ENCODE results near the gene AOAH.
"Not testable (repeated sequence)": the region's sequence is repeated elsewhere in the genome, so short reads cannot be mapped to it uniquely, and the experiment has no call there.

The AOAH gene

DNA sequence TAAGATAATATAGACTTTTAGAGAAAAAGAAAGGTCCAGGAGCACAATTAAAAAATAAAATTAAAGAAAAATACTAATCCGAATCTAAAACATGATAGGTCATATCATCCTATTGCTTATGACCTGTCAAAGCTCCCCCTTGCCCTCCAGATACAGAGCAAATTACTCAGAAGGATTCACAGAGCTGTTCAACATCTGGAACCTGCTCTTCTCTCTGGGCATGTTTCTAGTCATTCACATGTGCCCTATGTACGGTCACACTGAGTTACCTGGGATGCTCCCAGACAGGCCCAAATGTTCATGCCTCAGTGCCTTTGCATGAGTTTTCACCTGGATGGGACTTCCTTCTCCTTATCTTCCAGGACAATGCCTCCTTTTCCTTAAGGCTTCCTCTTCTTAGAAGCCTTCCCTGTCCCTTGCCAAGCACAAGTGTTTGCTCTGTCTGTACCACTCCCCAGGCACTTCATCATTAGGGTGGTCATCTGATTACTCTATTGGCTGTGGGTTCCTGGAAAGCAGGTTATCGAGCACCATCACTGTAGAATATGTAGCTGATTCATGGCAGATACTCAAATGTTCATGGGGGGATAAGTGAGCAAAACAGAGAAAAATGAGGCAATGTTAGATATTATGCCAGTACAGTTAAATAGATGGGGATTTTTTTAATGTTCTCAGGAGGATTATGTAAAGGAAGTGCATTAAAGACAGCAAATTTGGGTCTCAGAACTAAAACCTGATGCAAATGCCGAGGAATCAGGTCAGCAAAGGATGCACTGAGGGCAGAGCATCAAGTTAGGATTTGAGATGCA lies 12.0 kb upstream of the AOAH start:
- DNase-seq (ENCODE audit: low spot score), result no peak

DNA sequence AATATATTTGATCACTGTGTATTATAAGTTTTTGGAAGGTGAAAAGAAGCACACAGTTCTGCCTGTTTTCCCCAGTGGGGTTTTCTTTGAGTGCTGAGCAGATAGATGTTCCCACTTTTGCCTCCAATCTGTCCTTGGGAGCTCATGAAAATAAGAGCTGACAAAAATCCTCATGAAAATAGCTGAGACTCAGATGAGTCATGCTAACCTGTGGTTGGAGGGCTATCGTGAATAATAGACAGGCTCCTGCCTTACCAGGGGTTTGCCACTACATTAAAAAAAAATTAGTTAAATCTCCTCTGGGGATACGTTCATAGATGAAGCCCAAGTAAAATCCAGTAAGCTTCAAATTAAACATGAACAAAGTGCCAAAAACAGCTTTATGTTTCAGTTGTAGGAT lies 10.9 kb upstream of the AOAH start:
- no peak for DNase-seq (ENCODE audit: low spot score)

DNA sequence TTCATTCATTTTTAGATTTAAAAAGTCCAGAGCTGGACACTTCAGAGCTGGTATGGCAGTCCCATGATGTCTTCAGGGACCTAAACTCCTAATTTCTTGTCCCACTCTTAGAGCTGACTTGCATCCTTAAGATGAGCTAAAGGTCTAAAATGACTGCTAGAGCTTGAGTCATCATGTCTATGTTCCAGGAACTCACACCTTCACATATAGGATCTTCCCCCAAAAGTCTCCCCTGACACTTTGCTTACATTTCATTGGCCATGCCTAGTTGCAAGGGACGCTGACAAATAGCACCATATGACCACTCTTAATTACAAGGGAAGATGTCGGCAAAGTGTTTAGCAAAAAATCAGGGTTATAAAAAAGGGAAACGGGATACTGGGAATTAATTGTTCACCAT lies 10.4 kb upstream of the AOAH start:
- DNase-seq (ENCODE audit: low spot score), result no peak

DNA sequence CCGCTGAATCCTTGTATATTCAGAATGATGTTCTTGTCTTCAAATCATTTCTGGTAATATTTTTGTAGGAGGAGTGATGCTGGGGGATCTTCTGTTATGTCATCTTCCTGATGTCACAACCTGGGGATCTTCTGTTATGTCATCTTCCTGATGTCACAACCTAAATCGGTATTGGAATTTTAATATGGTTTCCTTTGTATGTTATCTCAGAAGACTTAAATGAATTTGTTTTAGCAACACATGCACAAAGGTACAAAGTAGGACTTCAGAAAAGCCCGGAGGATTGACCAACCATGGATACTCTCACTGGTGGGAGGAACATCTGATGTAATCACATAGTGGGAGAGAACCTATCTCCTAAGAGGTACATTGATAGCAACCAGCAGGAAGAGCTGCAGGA lies 9.1 kb upstream of the AOAH start:
- DNase-seq (ENCODE audit: low spot score), result no peak

DNA sequence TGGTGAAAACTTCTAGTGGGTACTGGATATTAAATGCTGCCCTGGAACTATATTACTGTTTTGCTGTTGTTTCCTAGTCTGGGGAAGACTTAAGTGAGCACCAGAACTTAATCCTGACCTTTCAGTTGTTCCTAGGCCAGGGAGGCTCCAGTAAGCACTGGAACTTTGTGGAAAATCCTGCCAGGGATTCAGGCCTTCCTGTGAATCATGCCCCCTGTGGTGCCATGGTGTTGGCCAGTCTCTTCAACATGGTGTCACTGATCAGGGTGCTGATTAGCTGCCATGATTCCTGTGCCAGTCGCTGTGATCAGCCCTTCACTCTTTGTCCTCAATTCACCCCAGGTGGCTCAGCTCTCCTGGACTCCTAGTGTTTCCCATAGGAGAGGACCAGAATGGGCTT lies 8.5 kb upstream of the AOAH start:
- no peak for DNase-seq (ENCODE audit: low spot score)

DNA sequence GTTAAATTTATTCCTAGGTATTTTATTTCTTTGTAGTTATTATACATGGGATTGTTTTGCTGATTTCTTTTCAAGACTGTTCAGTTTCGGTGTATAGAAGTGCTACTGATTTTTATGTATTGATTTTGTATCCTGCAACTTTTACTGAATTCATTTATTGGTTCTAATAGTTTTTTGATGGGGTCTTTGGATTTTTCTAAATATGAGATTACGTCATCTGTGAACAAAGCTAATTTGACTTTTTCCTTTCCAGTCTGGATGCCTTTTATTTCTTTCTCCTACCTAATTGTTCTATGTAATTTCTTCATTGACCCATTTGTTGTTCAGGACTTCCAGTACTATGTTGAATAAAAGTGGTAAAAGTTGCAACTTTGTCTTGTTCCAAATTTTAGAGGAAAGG lies 5.8 kb upstream of the AOAH start:
- no peak for DNase-seq (ENCODE audit: low spot score)

DNA sequence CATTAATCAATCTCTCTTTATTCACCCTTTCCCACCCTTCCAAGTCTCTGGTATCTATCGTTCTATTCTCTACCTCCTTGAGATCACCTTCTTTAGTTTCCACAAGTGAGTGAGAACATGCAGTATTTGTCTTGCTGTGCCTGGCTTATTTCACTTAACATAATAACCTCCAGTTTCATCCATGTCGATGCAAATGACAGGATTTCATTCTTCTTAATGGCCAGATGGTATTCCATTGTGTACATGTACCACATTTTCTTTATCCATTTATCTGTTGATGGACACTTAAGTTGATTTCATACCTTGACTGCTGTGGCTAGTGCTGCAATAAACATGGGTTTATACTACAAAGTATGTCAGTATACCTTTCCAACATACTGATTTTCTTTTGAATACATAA lies 3.8 kb upstream of the AOAH start:
- no peak for DNase-seq (ENCODE audit: low spot score)

DNA sequence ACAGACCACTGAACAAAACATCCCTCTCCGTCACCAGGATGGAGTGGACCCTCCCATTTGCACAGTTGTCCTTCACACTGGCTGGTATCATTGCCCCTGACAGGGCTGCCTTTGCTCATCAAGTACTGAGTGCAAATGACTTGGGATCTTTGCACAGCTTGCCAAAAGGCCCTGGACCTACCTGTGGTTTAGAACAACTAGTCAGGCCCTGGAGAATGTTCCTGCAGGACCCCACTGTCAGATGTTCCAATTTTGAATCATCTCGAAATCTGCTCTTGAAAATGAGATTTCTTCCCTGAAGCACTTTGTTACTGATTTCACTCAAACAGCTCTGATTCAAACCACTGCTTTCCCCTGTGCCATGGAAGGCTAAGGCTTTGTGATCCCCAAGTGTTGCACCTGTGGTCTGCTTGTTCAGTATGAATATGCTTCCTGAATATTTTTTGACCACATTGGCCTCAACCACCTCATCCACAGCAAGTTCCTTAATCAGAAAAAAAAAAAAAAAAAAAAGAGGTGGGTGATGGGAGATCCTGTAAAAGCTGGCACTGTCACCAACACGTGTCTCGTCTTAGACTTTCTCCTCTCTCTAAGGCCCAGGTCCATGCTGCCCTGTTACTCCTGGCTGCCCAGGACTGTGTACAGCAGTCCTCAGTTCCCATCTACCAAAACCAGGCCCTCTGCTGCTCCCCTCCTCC lies 2.7 kb upstream of the AOAH start:
- no peak for DNase-seq (ENCODE audit: low spot score)

DNA sequence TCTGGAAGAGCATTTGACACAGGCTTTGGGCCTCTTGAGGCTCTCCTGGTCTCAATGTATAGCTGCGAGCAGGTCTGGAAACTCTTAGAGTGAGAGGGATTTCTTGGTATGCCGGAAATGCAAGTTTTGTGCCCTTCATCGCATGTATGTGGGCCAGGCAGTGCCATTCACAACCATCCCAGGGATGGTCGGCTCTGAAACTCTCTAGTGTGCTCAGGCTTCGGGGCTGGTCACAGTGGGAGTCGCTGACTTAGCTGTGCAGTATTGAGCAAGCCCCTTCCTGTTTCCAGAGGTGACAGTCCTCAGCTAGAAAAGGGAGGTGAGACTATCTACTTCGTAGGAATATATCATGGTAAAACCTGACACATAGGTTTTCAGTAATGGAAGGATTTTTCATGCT lies 2.0 kb upstream of the AOAH start:
- DNase-seq (ENCODE audit: low spot score), result no peak

DNA sequence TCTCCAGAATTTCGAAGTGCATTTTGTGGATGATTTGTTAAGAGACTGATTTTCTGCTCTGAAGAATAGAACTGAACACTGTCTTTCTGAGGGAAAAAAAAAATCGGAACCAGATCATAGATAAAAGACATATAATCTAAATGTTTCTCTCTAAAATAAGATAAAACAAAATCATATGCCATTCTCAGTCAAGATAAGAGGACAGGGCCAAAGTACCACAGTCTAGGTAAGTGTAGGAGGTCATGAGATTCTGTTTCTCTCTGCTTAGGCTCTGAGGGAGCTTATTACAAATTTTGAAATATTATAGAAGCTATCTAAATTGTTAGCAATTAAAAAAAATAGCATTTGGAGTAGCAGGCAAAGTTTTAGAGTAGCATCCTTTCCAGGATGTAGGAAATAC lies 702 bp upstream of the AOAH start:
- DNase-seq (ENCODE audit: low spot score), result no peak

DNA sequence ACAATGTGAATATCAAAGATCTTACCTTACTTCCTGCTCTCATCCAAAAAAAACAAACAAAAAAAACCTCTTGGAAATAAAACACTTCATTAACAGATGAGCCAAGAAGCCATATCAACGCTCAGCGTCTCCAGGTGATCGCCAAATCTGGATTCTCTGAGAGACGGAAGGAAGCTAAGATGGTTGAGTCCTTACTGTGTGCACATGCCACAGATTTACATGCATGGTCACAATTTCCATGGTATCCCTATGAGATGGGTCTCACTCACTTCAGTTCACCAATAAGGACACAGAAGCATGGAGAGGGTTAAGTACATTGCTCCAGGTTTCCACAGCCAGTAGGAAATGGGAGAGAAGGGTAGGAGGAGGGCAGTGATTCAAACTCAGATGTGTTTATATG lies 1.0 kb downstream of the AOAH start:
- DNase-seq (ENCODE audit: low spot score), result no peak

DNA sequence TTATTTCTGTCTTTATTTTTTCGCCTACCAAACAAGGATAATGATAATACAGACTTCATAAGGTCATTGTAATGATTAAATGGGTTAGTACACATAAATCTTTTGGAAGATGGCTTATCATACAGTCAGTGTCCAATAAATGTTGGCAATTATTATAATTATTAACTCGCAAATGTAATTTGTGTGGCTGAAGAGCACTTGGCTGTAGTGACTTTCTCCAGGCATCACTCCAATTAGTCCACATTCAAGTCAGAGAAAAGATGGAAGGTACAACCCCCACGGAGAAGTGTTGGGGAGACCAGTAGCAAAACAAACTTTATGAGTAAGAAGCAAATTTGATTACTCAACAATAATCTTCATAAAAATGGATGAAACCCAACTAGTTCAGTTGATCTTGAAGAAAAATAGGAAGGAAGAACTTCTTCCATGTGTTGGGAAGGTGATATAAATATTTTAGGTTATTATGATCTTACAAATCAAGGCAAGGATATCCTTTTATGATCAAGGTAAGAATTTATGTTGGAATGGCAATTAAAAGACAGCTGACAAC lies 5.1 kb downstream of the AOAH start:
- DNase-seq (ENCODE audit: low spot score), result no peak

DNA sequence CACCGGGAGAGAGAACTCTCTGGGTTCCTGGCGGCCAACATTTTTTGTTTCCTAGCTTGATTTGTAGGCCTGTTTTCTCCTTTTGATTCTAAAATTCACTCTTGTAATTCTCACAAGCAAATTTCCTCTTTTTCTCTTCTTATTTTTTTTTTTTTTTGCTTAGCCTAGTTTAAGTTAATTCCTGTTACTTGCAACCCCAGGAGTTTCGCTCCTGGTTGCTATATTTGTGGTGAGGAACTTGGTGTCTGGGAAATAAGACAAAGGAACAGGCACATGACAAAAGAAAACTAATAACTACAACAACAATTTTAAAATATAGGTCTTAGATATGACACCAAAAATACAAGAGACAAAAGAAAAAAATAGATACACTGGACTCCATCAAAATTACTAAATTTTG lies 6.7 kb downstream of the AOAH start:
- DNase-seq (ENCODE audit: low spot score), result no peak

DNA sequence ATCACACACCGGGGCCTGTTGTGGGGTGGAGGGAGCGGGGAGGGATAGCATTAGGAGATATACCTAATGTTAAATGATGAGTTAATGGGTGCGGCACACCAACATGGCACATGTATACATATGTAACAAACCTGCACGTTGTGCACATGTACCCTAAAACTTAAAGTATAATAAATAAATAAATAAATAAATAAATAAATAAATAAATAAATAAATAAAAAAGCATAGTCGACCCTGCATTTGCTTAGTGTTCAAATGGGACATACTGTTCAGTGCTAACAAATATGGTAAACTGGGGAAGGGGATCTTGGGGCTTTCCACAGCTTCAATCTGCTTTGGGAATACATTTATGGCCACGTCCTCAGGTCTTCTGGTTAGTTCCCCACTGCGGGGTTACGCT lies 7.5 kb downstream of the AOAH start:
- DNase-seq (ENCODE audit: low spot score), result not testable (repeated sequence)

DNA sequence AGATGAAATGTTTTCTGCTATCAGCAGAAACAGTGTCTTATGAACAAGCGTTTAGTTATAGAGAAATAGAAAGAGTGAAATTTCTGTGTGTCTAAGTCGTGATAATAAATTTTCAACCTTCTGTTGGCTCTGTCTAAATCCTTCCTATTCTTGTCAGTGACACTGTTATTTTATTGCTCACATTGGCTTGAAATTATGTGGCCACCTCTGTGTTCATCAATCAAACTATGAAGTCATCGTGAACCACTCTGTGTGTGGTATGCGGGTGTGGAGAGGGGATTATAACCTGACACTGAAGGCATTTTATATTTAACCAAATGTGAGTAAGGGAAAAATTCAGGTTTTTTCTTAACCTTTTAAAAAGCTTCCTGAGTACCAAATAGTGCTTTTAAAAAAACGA lies 12.3 kb downstream of the AOAH start:
- no peak for DNase-seq (ENCODE audit: low spot score)

DNA sequence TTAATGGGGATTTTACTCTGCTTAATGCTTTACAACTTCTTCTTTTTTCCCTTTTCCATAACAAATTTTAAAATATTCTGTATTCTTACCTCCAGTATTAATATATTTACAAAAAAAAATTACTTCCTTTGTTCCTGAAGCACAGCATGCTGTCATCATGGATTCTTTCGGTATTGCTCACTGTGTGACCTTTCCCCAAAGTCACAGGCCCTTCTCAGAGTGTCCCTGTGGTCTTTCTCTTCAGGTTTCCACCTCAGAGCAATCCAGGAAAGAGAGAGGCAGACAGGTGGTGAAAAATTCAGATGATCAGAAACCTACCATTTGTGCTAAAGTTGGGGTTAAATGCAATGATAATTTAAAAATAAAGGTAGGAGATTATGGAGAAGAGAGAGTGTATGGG lies 13.0 kb downstream of the AOAH start:
- DNase-seq (ENCODE audit: low spot score), result no peak

DNA sequence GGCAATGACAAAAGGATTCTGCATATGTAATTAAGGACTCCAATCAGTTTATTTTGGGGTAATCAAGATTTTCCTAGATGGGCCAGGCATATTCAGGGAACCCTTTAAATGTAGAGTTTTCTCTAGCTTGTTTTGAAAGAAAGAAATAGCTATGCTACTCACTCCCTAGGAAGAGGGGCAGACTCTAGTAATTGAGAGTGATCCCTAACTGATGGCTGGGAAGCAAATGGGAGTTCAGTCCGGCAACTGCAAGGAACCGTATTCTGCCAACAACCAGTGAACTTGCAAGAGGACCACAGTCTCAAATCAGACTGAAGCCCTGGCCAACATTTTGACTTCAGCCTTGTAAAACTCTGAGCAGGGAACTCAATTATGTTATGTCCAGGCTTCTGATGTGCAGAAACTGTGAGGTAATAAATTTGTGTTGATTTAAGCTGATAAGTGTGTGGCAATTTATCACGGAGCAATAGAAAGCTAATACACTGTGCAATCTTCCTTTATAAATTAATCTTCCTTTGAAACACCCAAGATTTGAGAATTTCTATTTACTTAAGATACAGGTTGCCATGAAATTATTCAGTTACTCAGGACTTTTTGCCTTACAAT lies 14.0 kb downstream of the AOAH start:
- no peak for DNase-seq (ENCODE audit: low spot score)

DNA sequence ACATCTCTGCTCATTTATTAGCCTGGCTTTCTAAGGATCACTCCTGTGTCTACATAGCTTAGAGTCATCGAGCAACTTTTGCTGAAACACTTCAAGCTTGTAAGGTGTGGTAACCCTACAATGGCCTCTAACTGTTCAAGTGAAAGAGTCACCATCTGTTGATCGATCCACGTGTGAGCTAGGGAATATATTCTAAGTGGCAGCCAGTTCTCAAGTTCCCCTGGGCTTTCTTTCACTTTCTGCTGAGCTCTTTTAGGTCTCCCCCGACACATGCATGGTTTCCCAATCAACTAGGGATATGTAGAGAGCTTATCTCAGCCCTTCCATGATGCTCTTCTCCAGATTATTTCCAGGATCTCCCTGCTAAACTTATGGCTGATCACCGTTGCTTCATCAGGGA lies 15.5 kb downstream of the AOAH start:
- no peak for DNase-seq (ENCODE audit: low spot score)

DNA sequence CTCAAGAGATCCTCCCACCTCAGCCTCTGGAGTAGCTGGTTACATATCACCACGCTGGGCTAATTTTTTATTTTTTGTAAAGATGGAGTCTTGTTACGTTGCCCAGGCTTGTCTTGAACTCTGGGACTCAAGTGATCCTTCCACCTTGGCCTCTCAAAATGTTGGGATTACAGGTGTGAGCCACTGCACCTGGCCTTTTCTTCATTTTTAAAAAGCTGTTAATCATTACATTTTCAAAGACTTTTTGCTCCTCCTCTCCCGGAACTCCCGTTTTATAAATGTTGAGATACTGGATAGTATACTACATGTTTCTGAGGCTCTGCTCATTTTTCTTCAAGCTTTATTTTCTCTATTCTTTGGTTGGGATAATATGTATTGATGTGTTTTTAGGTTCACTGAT lies 16.4 kb downstream of the AOAH start:
- no peak for DNase-seq (ENCODE audit: low spot score)

DNA sequence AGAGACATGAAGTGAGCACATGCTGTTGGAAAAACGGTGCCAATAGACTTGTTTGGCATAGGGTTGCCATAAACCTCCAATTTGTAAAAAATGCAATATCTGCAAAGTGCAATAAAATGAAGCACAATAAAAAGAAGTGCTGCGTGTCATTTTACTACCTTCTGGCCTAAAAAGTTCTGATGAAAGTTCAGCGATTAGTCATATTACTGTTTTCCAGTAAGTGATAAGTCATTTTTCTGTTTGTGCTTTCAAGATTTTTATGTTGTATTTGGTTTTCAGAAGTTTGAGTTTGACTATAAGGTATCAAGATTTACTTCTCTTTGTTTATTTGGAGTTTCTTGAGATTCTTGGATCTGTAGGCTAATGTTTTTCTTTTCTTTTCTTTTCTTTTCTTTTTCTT lies 16.8 kb downstream of the AOAH start:
- no peak for DNase-seq (ENCODE audit: low spot score)

DNA sequence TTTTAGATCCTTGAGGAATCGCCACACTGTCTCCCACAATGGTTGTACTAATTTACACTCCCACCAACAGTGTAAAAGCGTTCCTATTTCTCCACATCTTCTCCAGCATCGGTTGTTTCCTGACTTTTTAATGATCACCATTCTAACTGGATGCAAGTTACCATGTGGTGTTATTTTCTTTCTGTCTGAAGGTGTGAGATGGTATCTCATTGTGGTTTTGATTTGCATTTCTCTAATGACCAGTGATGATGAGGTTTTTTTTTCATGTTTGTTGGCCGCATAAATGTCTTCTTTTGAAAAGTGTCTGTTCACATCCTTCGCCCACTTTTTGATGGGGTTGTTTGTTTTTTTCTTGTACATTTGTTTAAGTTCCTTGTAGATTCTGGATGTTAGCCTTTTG lies 20.4 kb downstream of the AOAH start:
- DNase-seq (ENCODE audit: low spot score), result not testable (repeated sequence)

DNA sequence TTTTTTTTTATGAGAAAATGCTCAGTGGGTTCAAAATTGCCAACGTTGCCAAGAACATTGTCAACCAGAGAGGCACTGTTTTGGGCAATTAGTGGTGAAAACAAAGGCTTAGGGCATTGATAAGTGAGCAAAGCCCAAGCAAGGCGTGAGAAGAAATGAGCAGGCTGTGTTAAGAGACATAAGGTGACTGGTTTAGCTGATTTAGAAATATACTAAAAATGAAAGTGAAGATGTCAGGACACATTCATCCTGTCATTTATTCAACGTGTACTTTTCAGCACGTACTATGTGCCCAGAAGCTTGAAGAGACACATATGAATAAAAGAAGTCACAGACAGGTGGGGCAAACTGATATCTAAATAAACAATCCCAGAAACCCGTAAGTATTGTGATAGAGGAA lies 31.8 kb downstream of the AOAH start:
- no peak for DNase-seq (ENCODE audit: low spot score)

DNA sequence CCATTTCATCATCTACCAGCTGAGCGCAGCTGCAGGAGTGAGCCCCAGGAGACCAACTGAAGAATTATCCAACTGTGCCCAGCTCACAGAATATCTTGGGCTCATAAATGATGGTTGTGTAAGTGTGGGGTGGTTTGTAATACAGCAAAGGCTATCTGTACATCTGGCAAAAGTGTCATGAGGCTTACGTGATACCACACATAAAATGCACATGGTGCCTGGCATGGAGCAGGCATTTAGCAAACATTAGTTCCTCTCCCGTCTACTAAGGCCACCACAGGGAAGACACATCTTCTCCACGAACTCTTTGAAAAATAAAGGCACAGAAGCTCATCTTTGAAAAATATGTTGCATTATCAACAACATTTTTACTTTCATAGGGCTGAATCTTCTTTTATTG lies 32.3 kb downstream of the AOAH start:
- no peak for DNase-seq (ENCODE audit: low spot score)

Measured in cerebellar cortex (tissue), 1 donor.